ENCODE data around the gene SH2D2A.

SH2D2A gene

DNA sequence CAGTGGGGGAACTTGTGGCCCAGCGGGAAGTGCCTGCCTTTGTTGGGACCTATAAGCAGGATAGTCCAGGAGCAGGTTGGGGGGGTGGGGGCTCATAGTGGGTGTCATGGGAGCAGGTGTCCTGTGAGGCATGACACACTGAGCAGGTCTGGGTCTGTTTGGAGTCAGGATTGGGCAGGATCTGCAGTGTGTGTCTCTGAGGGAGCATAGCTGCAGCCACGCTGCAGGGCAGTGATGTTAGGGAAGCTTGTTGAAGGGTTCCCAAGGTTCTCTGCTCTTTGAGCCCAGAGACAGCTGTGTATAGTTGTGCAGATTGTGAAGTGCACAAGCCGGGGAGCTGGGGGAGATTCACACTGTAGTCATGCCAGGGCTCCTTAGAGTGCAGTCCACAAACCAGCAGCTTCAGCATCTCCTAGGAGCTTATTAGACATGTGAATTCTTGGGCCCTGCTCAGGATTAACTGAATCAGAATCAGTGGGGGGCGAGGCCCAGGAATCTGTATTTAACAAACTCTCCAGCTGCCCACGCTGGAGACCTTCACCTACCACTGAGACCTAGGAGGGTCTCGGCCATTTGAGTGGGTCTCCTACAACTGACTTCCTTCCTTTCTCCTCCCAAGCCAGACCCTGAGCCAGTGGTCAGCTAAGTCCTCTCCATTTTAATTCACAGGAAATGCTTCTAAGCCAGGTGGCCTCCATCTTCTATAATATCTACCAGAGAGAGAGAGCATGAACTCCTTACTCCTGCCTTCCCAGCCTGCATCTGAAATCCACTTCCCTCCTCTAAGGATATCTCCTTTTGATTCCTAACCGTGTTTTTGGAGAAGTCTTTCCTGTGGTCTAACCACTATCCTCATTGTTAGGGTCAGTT lies 31.2 kb upstream of the SH2D2A start:
- no peak for DNase-seq

DNA sequence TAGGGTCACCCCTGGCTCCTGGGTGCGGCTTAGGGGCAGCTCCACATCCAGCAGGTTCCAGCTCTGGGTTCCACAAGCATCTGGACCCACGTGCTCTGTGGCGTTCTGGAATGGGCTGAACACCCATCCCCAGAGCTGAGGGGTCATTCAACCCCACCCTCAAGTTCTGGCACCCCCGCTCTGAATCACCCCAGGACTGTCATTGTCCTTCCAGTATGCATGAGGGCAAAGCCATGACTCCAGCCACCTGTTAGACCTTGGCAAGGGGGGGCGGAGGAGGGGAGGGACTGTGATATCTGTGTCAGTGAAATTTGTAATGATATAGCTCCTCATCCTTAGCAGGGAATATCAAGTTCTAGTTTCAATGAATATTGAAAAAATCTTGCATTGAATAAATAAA lies 30.0 kb upstream of the SH2D2A start:
- no peak for DNase-seq

DNA sequence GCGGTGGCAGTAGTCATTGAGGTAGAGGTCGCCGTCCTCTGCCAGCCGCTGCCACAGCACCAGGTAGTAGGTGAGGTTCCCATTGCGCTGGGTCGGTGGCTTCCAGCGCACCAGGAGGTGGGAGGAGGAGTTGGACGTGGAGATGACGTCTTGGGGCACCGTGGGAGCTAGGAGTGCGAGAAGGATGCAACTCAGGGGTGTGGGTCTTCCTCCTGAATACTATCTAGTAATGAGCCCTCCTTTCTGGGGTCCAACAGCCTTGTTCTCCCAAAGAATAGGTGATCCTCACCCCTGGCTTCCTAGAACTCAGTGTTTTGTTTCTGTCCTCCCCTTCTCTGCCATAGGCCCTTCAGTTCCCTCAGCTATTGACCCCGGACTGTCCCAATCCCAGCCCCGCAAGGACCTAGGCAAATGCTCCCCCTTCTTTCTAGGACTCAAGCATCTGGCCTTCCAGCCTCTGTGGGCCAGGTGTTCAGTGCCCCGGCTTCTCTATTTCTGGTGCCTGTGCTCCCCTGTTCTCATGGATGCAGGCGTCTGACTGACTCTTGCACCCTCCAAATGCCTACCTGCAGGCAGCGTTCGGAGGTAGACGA lies 29.4 kb upstream of the SH2D2A start:
- no peak for DNase-seq

DNA sequence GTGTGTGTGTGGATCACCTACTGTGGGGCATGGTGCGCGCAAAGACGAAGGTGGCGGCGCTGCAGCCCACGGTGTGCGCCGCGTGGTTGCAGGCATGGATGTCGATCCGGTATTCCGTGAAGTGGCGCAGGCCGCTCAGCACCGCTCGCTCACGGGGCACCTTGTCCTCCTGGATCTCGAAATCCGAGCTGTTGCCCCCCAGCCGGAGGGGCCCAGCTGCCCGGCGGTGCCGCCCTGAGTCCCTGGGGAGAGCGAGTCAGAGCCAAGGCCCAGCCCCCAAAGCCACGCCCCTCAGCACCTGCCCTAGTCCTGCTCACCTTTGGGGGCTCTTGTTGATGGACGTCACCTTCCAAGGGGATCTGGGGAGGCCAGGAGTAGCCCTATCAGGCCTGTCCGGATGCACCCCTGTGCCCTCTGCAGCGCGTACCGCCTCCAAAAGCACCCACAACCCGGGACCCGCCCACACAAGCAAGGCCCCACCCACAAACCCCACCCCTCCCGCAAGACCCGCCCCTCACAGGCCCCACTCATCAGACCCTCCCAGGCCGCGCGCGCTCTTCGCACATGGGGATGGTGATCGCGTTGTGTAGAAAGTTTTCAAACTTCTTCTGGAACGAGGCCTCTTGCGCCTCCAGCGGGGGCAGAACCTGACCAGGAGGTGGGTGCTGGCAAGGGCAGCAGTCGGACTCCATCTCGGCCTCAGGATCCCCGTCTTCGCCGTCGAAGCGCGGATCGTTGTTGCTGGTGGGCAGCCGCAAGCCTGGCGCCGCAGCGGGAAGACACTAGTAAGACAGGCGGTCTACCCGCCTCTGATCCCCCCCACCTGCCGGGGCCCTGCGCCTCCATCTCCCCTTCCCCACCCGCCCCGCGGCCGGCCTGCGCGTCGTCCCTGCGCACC lies 28.7 kb upstream of the SH2D2A start:
- DNase-seq, result peak in 3 of 5 experiments; percentile 23 to 39 (median 25)

DNA sequence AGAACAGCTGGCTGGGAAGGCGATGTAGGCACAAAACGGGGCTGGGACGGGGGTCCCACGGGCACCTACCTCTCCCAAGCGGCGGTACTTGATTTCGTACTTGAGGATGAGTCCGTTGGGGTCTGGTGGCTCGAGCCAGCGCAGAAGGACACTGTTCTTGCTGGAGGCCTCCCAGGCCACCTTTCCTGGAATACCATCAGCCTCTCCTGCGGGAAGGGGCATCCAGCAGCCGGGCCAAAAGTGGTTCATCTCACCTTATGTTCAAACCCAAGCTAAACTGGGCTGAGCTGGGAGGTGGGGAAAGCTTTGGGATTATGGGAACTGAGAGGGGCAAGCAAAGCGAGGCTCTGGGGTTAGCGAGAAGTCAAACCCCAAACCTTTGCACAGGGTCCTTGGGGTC lies 28.0 kb upstream of the SH2D2A start:
- no peak for DNase-seq

DNA sequence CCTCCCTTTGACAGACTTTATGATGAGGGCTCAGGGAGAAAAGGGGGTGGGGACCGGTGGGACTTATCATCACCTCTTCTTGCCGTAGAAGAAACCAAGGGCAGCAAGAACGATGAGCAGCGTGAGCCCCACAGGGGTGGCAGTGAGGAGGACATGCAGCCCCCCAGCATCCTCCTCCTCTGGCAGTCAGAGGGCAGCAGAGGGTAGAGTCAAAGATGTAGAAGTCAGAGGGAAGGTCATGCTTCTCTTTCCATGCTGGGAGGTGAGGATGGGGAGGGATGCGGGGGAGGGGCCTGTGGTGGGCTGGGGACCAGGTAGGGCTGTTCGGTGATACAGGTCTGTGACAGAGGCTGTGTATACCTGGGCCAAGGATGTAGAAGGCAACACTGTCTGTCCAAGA lies 27.5 kb upstream of the SH2D2A start:
- no peak for DNase-seq

DNA sequence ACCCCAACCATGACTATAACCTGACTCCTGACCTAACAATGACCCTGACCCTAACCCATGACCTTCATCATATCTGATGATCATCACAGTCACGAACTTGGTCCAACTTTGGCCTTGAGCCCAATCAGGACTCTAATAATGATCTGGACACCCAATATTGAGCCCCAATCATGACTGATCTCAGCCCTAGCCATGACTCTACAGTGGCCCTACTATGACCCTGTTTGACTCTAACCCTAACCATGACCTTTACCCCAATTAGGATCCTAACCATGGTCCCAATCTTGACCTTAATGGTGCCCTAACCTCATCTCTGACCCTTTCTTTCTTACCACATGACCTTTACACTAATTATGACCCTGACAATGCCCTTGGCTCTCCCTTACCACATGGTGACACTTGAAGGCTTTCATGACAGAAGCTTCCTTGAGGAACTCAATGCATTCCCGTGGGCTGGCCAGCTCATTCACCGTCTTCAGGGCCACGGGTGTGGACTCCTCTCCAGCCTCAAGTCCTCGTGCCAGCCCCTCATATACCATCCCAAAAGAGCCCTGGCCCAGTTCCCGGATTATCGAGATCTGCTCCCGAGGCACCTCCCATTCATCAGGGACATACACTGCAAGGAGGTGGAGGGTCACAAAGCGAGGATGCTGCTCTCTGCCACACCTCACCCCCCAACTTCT lies 26.1 kb upstream of the SH2D2A start:
- no peak for DNase-seq

DNA sequence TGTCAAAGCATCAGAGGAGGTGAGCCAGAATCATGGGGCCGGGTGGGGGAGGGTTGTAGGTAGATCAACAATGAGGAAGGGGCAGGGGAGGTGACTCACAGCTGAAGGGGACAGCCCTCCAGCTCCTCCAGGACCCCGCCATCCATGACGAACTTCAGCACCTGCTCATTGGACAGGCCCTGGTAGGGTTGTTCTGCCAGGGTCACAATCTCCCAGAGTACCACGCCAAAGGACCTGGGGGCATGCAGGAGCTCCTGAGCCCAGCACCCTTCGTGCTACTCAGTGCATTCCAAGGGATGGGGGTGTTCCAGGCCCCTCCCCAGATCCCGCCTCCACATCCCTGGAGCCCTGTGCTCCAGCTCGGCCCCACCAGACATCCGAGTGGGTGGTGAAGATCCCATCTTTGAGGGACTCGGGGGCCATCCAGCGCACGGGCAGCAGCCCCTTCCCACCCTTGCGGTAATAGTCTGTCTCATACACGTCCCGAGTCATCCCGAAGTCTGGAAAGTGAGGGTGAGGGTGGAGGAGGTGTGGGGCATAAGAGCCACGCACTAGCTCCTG lies 24.7 kb upstream of the SH2D2A start:
- no peak for DNase-seq

DNA sequence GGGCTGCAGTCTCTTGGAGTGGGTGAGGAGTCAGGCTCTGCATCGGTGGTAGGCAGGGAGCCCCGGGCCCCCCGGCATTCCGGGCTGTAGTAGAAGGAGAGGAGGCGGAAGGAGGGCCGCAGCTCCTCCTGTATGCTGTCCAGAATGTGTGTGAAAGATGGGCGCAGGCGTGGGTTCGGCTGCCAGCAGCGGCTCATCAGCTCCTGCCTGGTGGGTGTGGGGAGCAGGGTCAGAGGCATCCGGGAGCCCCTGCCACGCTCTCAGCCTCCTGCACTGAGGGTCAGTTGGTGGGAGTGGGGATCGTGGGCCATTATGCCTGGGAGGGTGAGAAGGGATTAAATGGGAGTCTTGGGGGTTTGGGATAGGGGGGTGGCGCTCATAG lies 24.2 kb upstream of the SH2D2A start:
- no peak for DNase-seq

DNA sequence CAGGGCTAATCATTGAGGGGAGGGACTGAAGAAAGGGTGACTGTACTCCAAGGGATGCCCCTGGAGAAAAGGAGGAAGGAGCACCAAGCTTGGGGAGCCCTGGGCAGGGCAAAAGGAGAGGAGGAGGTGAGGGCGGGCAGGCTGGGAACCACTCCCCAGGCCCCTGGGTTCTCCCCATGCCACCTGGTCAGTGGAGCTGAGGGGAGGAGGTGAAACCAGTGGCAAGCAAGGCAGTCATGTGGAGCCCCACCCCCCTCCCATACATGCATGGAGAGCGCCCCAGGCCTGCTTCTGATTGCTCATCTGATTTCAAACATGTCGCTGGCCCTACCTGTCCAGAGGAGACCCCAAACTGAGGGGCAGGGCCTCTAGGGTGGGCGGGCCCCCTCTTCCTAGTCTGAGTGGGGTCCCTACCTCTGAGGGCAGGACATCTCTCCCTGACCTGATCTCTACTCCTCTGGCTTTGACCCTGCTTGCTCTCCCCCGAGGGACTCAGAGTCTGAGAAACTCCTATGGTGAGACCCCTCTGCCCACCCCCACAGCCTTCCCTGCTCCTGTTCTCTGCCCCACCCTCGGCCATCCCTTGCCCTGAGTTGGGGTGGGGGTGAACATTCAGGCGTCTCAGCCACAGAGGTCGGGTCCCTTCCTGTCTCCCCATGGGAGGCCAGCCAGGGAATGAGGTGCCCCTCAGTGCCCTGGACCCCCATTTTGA lies 23.7 kb upstream of the SH2D2A start:
- no peak for DNase-seq

DNA sequence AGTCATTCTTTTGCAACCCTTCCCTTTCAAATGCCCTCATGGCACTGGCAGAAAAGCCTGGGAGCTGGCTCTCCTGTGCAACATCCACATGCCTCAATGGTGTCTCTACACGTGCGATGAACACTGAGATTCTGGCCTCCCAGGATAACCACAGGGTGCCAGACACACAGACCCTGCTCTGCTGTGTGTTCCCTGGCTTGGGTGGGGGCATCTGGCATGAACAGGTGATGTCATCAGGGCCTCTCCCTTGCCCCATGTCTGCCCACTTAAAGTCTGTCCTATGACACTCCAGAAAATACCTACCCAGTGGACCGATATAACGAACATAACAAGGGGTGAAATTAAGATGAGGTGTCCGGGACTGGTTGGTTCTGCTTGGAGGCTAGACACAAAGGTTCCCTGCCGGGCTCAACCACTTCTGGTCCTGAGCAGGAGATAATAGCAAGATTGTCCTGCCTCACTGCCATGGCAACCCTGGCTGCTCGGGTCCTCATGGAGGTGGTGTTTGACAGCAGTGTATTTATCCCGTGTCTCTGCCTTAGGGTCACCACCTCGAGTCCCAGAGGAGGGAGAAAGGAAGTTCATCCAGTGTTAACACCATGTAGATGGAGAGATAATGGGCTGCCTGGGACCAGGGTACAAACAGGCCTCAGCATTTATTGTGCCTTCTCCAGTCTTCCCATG lies 22.9 kb upstream of the SH2D2A start:
- no peak for DNase-seq

DNA sequence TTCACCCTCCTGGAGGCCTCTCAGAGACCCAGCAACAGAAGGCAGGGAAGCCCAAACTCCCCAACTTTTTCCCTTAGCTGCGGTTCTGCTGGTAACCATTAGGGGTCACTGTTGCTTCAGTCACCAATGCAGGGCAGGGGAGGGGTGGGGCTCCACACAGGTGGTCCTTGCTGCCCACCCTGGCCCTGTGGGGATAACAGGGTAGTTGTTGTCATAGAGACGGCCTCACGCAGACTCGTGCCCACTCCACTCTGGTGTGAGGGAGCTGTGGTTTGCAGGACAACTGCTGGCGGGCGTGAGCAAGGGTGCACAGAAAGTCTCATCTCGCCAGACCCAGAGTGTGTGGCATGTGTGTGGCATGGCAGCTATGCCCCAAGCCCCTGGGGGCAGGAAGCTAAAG lies 22.3 kb upstream of the SH2D2A start:
- peak in 3 of 5 experiments; percentile 17 to 39 (median 36) for DNase-seq

DNA sequence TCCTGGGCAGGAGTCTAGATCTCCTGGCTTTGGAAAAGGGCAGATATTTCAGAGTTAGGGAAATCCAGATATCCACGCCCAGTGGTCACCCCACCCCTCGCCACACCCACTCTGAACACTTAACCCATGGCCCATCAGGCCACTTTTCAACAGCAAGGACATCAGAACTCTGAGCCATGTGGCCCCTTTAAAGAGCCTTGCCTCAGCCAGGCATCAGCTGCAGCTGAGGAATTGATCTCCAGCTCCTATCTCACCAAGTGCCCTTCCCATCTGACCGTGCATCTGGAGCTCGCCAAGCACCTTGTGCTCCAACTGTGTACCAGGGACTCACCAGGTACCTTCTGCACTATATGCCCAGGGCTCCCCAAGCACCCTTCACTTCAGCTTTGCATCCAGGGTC lies 20.2 kb upstream of the SH2D2A start:
- DNase-seq, result no peak

DNA sequence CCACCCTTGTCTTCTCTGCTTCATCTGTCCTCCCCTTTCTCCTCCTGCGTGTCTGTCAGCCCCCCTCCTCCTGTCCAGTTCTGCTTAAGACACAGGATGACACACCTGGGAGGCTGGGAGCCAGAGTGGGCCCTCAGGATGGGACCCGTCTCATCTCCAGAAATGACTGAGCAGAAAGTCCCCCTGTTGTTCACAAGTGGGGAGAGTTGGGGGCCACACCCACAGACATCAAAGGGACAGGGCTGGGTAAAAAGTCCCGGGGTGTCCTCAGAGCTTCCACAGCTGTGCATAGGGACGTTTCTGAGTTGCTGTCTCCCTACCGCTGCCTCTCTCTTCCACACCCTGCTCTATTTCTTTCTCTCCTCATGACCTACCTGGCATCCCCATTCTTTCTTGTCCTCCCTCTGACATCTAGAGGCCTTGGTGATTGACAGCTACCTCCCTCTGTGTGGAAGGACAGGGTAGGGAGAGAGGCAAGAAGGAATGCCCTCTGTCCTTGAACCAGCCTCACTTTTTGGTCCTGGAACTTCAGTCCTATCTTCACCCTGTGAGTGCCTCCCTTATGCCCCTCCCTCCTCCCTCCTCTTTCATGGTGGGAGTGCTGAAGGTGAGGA lies 19.5 kb upstream of the SH2D2A start:
- peak in 3 of 5 experiments; percentile 18 to 66 (median 35) for DNase-seq

DNA sequence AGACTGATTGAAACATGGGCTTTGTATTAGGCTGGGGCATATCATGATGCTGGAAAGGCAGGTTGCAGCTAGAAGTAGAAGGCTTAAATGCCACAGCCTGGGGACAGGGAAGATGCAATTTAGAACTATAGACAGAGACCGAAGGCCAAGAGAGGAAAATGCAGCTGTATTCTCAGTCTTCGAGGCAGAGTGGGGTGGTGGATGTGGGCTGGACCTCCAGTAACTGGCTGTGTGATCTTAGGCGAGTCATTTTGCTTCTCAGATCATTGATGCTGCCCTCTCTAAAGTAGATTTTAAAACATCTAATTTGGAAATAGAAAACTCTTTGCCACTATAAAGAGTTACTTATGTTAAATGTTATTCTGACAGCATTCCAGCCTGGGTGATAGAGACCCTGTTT lies 17.7 kb upstream of the SH2D2A start:
- DNase-seq, result no peak

DNA sequence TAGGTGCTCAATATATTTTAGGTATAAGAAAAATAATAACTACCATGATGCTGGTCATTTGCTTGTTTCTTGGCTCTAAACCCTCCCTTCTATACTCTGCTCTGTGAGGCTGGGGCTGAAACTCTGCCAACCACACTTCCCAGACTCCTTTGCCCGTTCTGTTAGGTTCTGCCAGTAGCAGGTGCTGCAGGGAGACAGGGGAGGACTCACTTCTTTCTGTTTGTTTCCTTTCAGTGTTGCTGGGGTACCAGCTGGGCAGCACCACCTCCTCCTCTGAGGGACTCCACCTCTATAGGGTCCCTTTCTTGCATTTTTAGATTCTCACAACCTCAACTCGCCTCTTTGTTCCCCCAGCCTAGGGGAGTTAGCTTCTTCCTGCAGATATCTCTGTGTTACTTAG lies 17.0 kb upstream of the SH2D2A start:
- DNase-seq, result peak in 1 of 5 experiments; percentile 31

DNA sequence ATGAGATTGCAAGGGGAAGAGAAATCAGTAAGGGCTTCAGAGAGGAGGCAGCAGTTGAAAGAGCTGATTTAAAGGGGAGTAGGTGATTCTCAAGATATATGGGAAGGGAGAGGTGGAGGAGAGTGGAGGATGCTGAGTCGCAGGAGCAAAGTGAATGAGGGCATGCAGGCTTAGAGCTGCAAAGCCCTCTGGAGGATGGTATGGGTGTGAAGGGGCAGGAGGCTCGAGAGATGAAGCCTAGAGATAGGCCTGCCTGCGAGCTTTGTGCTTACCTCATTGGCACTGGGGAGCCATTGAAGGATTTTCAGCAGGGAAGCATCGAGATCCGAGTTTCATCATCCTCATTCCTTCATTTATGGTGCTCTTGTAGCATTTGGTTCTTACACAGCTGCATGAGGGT lies 15.8 kb upstream of the SH2D2A start:
- no peak for DNase-seq

DNA sequence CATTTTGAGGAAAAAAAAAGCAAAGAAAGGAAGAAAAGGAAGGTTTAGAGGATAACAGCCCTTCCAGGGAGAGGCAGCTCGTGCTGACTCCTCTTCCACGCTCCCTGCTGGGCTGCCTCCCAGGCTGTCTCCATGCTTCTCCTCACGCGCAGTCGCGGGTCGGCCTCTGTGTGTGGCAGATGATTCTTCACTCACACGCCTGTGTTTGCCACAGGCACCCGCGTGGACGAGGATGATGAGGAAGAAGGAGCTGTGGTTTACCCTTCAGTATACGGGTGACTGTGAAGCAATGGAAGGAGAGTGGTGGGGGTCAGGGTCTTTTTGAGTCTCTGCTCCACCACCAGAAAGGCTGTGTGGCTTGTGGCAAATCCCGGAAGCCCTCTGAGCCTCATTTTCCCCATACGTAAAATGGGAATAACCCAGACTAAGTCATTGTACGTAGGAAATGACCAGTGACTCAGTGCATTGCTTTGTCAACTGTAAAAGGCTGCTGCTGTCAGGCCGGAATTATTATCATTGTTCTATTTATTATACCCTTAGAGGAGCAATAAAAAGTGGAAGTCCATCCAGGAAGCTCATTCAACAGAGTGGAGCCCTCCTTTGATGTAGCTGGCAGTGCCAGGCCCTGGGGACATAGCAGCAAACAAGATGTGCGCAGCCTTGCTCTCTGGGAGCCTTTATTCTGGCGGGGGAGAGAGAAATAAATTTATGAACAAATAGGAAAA lies 11.9 kb upstream of the SH2D2A start:
- no peak for DNase-seq

DNA sequence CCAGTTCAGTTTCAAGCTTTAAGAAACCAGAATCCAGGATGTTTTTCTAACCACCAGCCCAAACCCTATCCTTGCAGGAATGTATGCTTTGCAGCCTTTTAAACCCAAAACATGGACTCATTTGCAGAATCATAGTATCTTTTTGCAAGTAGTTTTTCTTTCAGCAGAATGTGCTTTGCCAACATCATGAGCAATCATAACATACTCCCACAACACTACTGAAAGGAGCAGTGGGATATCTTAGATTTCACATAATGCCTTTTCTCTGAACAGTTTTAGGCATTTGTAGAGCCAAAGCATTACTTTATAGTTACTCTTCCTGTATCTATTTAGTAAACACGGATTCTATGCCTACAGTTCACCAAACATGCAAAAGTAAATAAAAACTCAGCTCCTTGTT lies 10.0 kb upstream of the SH2D2A start:
- no peak for DNase-seq

DNA sequence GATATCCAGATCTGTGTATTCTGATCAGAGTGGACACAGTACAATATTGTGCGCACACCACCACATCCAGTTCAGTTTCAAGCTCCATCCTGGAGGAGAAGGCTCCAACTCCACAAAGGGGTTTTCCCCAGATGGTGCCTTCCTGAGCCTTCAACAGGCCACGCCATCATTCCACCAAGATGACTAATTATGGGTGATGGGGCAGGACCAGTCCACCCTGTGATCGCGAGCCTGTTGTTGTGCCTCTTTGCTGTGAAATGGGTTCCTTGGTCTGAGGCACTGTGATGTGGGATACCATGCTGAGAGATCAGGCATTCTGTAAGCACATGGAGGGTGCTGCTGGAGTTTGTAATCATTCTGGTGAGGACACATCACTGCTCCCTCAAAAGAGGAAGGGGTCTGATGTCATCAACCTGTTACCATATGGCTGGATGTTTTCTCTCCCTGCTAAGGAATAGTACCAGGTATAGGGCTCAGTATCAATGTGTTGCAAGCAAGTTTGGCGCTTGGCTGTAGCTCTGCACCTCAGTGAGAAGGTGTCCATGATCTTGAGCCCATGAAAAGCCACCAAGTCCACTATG lies 6.7 kb upstream of the SH2D2A start:
- DNase-seq, result no peak
